ENCODE results near the gene EEF1AKMT3.
A peak's percentile ranks its signal among the peaks of the same experiment; 100 is the strongest.

Gene EEF1AKMT3

DNA sequence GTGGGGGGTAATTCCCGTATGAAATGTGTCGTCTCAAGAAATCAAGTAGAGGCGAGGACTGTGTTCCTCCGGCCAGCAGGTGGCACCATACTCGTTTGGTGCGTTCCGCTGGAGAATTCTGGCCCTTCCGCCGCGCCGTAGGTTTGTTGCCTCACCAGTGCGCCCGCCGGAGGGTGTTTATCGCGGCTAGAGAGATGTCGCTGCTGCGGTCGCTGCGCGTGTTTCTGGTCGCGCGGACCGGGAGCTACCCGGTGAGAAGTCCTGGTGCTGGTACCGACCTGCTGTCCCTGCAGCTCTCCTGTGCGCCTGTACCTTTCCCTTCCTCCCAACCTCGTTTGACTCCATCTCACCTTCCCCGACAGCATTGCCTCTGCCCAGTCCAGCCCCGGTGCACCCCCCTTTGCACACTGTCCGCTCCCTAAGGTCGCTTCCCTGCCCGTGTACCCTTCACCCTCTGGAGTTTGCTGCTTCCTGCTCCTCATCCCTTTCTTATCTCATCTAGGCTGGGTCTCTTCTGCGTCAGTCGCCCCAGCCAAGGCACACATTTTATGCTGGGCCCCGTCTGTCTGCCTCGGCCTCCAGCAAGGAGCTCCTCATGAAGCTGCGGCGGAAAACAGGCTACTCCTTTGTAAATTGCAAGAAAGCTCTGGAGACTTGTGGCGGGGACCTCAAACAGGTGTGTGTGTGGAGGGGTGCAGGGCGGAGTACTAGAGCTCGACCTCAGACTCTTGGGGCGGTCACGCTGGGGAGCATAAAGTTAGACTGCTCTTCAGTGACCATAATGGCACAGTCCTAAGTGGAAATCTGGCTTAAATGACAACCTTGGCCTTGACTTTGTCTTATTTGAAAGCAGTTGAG lies 10.4 kb downstream of the EEF1AKMT3 start, which contains the start of gene TSFM:
Gene TSFM (plus strand): TSS at position 180 of the 858 bp plus-strand sequence. CDS start 15 bp downstream, at position 195.
- peak; percentile 96 to 98 for DNase-seq (ENCODE audit: low read depth in 2 of 2)

DNA sequence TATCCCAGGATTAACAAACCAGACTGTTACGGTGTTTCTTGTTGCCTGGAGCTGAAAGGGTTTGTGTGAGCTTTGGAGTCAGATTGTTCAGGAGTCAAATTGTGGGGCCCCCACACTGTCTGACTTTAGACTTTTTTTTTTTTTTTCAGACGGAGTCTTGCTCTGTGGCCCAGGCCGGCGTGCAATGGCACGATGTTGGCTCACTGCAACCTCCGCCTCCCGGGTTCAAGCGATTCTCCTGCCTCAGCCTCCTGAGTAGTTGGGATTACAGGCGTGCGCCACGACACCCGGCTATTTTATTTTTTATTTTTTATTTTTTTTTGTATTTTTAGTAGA lies 11.0 kb downstream of the EEF1AKMT3 start:
- DNase-seq (ENCODE audit: low read depth in 2 of 2): no peak

DNA sequence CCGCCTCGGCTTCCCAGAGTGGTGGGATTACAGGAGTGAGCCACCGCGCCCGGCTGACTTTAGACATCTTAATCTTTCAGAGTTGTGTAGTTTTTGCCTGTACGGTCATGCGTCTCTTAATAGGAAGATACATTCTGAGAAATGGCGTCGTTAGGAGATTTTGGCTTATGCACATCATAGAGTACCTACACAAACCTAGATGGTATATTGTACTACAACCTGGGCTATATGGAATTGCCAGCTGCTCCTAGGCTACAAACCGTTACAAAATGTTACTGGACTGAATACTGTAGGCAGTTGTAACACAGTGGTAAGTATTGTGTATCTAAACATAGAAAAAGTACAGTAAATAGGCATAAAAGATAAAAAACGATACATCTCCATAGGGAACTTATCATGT lies 11.4 kb downstream of the EEF1AKMT3 start:
- no peak for DNase-seq (ENCODE audit: low read depth in 2 of 2)

DNA sequence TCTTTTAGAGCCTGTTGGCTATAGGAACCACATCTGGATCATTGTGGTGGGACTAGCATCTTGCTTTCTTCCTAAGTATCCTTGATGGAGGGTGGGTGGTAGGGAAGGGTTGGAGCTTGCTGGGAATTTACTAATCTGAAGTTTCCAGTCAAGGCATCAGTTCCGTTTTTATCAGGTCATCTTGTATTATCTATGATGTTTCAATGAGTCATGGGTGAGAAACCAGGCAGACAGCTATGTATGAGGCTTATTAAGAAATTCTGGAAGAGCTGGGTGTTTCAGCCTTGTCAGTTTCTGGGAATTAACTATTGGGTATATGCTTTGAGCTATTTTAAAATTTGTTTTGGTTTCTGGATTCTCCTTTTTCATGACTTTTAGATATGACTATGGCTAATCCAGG lies 21.5 kb downstream of the EEF1AKMT3 start:
- no peak for DNase-seq (ENCODE audit: low read depth in 2 of 2)

DNA sequence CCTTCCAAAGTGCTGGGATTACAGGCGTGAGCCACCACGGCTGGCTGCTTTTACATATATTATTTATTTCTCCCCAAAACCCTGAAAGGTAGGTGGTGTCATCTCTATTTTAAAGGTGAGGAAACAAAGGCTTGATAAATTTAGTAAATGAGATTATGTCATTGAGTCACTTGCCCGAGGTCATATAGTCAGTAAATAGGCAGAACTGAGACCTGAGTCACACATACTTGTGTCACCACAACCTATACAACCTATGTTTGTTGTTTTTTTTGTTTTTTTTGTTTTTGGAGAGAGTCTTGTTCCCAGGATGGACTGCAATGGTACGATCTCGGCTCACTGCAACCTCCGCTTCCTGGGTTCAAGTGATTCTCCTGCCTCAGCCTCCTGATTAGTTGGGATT lies 22.9 kb downstream of the EEF1AKMT3 start:
- no peak for DNase-seq (ENCODE audit: low read depth in 2 of 2)

DNA sequence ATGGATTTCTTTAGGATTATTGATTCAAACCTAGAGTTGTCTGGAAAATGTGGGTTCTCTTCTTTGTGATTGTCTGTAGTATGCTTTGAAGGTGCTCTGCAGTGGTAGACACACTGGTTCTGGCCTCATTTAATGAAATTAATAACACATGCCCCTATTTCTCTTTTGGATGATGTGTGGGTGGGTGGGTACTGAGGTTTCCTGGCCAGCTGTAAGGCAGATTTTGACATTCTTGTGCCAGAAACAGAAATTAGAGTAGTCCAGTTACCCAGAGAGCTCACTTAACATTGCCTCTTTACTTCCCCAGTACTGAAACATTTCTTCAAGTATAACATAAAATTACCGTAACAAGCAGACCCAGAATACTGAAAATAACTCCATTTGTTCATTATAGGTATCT lies 24.6 kb downstream of the EEF1AKMT3 start:
- no peak for DNase-seq (ENCODE audit: low read depth in 2 of 2)

DNA sequence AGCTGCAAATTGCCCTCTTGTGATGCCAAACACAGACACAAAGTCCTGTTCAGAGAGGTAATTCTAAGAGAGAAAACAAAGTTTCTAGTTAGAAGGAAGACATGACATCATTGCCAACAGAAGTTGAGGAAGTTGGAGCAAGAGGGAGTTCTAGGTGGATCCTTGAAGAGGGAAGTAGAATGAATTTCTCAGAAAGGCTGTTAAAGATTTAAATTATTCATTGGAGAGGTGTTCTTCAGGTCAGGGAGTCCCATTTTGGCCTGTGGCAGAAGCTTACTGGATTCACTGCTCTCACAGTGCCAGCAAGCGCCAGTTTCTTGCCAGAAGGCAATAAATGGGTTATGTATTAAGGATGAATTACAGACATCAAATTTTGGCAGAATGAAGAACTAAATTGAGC lies 25.5 kb downstream of the EEF1AKMT3 start:
- DNase-seq (ENCODE audit: low read depth in 2 of 2): no peak

DNA sequence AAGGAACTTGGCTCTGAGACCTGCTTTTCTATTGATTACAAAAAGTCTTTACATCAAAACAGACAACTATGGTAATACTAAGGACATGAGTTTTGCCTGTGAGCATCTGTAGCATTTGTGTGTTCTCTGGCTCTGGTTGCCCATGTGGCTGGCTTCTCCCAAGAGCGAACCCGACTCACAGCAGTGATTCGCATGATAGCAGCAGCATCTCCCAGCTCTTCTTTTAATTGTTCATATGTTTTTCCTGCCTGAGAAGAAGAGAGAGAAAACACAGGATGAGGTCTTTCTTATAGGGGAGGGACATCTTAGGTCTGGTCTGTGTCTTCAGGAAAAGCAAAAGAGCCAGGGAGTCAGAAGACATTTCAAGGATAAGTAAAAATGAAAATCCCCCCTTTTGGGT lies 28.6 kb downstream of the EEF1AKMT3 start:
- DNase-seq (ENCODE audit: low read depth in 2 of 2): no peak

DNA sequence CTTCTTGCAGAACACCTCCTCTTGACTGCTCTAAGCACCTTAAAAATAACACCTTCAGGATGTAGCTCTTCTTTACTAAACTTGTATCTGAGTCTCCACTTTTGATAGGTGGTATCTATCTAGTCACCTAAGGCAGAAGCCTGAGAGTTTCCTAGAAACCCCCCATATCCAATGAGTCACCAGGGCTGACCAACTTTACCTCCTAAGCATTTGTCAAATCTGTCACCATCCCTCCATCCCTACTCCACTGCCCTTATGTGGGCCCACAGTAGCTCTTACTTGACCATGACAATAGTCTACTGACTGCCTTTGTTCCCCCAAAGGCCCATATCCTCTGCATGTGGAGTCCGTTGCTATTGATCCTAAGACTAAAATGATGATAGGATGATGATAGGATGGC lies 30.2 kb downstream of the EEF1AKMT3 start:
- no peak for DNase-seq (ENCODE audit: low read depth in 2 of 2)

DNA sequence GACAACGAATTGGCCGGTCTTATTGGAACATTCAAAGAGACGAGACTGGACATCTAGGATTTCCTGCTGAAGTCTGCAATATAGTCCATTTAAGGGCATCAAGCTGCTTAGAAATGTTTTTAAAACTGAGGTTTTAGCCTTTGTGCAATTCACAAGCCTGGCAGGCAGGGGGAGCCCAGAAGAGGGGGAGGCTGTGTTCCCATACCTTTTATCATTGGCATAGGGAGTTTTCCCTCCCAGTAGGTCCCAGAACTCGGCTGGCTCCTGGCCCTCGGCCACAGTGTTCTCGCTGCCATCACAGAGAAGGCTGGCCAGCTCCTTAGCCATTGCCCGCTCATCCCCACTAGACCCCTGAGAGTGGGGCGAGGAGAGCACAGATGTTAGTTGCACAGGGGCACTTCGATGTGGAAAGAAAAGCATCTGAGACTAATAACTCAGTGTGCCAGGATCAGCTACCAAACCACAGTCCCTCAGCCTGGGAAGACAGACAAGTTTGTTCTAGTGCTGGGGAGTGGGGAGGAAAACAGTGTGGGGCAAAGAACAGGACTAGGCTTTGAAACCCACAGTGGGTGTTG lies 31.0 kb downstream of the EEF1AKMT3 start:
- peak; percentile 6 to 14 for DNase-seq (ENCODE audit: low read depth in 2 of 2)

DNA sequence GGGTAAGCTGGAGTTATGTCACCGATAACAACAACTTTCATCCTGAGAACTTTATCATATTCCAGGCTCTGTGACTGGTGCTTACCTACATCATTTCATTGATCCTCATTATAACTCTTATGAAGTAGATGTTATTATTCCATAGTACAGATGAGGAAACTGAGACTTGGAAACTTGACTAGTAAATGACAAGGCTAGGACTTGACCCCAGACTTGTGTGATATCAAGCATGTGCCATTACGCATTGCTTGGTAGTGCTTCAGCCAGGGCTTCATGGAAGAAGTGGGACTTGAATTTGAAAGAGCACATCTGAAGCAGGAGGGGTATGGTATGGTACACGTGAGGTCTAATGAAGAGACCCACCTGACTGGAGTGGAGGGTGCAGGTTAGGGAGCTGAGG lies 34.3 kb downstream of the EEF1AKMT3 start:
- no peak for DNase-seq (ENCODE audit: low read depth in 2 of 2)

DNA sequence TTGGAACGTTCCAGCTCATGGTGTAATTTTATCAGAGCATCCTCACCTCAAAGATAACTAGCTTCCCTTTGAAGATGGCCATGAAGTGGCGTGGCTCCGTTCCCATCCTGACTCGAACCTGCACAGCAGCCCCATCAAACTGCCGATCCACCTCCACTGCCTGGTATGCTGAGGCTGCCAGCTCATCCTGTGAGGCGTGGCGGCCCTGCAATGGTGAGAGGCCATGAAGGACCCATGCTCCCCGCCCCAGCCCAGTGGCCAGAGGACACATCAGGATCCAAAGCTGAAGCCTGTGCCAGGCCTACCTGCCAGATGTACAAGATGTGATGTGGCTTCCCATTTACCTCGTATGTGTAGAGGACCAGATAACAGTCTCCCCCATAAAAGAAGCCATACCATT lies 34.9 kb downstream of the EEF1AKMT3 start:
- DNase-seq (ENCODE audit: low read depth in 2 of 2): no peak

DNA sequence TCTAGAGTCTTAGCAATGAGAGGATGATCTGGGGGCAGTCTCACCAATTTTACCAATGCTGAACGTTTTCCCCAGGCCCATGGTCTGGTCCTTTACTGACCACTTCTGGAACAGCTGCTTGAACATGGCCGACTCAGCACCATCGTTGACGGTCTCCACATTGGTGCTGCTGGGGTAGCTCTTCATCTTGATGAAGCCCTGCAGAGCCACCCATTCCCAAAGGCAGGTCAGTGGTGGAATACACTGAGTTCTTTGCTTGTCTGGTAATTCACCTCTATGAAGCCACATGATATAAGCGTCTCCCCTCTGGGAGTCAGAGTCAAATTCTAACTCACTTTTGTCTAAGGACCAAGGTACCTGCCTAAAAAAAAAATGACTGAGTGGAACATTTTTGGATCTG lies 35.9 kb downstream of the EEF1AKMT3 start:
- no peak for DNase-seq (ENCODE audit: low read depth in 2 of 2)

DNA sequence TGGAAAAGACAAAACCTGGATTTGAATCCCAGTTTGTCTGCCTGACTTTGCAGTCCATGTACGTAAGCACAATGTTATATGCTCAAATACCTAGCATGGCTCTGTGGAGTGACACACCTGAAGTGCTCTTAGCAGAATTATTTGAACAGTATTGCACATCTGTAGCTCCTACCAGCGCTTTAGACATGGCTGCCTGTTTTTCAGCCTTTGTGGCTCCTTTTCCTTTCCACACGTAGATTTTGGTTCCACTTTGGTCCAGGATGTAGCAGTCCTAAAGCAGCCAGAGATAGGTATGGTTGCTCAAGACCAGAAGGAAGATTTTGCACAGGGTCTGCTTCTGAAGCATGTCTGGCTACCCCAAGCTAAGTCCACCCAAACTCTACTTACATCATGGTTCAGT lies 37.0 kb downstream of the EEF1AKMT3 start:
- no peak for DNase-seq (ENCODE audit: low read depth in 2 of 2)

DNA sequence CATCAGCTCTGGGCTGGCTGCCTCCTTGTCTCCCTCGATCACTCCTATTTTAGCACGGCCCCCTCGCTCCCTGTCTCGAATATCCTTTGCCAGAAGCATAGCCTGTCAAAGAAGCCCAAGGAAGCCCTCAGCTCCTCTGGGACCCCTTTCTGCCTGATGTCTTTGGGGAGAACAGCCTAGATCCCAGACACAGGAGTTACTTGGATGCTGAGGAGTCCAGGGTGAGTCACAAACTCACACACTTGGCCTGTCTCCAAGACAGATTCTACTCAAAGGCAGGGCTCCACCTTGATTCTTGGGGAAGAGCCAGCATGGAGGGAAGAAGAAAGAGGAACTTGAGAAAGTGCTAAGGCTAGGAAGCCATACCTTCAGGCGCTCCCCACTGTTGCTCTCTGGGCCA lies 38.0 kb downstream of the EEF1AKMT3 start:
- no peak for DNase-seq (ENCODE audit: low read depth in 2 of 2)

DNA sequence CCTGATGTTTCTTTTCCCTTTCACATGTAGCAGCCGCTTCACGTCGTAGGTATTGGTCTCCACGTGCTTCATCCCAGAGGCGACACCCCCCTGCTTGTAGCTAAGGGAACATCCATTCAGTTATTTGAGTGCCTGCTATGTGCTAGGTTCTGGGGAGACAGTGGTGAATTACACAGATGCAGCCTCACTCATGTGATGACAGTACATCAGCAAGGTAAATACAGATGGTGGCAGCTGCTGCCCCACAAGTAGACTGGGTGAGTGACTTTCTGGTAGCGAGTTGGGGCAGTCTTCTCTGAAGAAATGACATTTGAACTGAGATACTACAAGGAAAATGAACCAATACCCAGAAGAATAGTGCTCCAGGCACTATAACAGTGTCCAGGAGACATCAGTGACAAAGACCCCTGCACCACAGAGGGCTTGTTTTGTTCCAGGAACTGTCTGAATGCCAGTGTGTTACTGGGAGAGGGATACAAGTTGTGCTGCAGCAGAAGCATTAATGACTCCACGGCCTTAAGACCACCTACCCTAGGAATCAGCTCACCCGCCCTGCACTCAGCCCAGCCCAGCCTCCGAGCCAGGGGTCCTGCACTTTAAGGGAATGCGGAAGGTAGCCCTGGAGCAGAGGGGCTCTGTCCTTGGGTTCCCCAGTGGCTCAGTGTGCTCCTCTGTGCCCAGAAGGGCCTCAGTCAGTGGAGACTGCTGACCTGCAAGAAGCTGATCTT lies 38.8 kb downstream of the EEF1AKMT3 start:
- DNase-seq (ENCODE audit: low read depth in 2 of 2): no peak

DNA sequence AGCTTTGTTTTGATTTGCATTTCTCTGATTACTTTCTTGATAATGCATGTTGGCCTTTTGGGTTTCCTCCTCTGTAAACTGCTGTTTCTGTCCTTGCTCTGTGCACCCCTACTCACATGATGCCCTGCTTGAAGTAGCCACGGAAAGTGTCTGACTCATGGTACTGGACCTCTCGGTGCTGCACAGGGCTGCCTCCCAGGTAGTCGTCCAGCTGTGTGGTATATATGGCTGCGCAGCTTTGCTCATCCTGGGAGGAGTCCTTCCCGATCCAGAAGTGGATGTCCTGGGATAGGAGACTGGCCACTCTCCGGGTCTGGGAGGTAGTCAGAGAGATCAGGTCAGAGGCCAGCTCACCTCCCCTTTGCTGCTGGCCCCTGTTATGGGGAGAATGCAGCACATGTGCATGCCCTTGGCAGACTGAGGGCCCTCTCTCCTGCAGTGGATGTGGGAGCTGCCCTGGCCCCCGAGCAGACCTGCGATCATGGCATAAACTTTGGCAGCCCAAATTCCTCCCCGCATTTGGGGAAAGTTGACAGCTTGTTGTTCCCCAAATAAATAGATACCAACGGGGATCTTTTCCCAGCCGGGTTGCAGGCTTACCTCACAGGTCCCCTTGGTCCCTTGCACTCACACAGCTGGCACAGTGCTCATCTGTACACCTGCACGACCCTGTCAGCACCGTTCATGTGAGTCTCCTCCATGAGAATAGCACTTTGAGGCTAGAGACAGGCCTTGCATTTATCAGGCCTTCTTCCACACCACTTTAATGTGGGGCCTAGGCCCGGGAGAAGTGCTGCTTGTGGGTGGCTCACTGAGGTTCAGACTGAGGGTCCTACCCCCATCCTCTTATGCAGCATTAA lies 40.9 kb downstream of the EEF1AKMT3 start:
- DNase-seq (ENCODE audit: low read depth in 2 of 2): no peak

DNA sequence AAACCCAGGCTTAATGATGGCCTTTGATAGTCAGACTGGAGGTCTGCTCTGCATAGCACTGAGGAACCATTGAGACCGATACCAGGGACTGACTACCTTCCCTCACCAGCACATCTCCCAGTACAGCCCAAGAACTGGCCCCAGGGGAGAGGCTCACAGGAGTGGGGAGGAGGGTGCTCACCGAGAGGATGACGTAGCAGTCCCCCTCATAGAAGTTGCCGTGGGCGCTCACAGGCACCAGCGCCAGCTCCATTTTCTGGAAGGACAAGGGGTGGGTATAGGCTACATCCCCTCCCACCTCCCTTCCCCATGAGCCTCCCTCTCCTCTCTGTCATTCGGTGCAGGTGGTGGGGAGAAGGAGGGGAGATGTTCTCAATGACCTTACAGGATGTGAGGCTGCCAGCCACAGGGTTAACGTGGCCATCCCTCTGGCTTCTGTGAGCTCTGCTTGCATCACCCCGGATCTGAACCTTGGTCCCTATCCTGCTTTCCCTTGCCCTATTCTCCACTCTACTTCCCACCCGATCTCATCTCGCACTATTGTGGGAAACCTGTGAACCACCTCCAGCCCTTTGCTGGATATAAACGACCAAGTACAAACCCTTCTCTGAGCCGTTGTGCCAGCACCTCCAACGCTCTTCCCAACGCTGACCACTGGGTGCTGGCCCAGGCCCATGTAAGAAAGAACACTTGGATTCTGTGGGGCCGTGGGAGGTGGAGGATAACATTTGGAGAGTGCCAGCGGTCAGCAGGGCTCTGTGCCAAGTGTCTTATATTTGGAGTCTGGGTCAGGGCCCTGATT lies 41.8 kb downstream of the EEF1AKMT3 start:
- no peak for DNase-seq (ENCODE audit: low read depth in 2 of 2)

DNA sequence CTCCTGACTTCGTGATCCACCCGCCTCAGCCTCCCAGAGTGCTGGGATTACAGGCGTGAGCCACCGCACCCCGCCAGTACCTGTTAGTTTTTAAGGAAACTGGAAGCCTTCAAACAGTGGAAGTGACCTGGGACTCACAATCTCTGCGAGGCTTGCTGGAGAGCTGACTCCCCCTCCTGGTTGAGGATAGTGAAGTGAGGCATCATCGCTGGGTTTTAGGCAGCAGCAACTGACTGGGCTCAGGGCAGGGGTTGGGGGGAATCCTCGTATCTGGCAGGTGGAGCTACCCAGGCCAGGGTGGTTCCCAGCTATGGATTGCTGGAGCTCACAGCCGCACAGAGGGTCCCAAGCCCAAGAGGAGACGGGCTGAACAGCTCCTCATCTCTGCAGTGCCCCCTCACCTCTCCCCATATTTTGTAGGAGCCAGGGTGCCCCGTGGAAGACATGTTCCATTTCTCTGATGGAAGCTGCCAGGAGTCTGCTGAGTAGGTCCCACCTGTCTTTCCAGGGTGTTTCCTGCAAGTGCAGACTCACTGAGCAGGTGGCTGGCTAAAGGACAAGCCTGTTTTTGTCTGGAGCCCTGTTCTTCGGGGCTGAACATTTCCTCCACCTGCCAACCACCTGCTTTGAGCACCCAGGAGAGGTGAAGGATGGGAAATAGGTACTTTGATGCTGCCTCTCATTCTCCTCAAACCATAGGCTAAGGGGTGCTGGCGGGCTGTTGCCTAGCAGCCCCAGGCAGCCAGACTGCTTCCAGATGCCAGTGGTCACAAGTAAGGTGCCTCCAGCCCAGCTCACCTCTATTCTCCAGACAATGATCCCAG lies 43.0 kb downstream of the EEF1AKMT3 start:
- no peak for DNase-seq (ENCODE audit: low read depth in 2 of 2)

All from stimulated activated CD4-positive, alpha-beta T cell treated with anti-CD3 and anti-CD28 coated beads, Interleukin-4, amount 100 ng/mL, for 48 hours (primary cell).